HG02759 (cell line): Measurements from ENCODE around the gene SCYL3.

Source experiments
- ATAC-seq: cut with Tn5 transposase; IDR thresholded peaks from one replicate; pipeline ENCODE4 v1.9.1; 2021; ENCODE audit warnings: mild to moderate bottlenecking, moderate library complexity; ENCODE audit not compliant: unreplicated experiment

The SCYL3 gene

DNA sequence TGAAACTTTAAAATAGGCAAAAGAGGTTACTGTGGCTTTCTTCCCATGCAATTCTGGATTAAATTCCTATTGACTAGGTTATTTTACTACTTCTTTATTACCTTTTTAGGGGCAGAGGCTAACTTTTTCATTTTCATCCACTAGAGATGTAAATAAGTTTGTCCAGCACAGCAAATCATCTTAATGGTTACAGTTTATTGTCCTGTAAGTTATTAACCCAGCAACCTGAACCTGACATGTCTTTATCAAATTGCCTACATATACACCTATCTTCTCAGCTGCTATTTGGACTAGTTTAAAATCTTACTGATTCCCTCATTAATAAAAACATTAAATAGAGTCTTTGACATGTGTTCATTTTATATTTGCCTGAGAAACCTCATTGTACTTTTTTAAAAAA lies 6.9 kb upstream of the SCYL3 start:
- ATAC-seq = no peak

DNA sequence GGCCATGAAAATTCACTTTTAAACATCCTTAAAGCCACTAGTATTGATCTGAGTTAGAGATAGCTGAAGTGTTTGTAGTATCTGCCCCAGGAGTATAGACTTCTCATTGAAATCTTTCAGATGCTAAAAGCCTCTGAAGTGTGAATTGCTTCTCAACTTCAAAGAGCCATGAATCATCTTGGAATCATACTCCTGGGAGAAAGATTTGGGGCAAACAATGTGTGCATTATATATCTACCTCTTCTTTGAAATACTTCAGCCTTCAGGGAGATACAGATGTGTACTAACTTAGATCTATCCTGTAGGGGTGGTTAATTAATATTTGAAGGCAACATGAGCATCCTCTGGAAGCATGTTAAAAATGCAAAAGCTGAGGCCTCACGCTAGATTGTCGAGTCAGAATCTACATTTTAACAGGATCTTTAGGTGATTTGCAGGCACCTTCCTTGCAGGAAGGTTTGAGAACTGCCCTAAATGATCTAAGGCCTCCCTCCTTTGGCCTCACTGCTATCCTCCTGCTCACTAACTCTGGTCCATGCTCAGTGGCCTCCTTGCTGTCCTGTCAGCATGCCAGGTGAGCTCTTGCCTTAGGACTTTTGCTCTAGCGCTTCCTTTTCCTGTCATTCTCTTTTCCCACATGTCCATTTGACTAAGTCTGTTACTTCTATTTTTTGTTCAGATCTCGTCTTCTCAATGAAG lies 6.0 kb upstream of the SCYL3 start:
- no peak for ATAC-seq

DNA sequence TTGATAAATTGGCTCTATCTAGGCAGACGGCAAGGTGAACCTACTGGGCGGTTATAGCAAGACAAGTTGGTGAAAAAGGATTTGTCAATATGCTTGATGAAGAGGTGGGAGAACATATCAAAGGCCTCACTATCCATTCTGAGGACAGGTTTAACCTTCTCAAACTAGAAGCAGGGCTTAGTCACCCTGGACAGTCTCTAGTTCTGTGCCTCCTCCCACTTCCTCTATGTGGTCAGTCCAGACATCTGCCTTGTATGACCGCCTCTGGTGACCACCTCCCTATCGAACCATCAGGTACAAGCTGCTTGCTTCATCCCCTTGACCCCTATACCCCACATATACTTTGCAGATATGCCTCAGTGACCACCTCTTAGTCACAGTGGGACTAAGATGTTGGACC lies 2.3 kb upstream of the SCYL3 start:
- ATAC-seq = no peak

DNA sequence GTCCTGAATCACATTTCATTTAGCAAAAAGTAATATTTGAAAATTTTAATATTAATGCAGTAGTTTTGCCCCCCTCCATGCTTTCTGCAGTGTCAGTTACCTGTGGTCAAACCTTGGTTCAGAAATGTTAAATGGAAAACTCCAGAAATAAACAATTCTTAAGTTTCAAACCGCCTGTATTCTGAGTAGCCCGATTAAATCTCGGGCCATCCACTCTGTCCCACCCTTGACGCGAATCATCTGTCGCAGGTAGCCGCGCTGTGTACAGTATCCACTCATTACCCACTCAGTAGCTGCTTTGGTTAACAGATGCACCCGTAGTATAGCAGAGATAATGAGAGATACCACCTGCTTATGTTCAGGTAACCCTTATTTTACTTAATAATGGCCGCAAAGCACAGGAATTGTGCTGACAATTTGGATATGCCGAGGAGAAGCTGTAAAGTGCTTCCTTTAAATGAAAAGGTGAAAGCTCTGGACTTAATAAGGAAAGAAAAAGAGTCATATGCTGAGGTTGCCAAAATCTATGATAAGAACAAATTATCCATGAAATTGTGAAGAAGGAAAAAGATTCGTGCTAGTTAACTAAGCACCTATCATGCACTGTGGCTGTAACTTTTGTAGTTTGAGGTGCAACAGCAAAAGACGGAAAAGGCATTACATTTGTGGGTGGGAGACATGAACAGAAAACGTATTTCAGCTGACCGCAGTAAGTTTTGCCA lies 889 bp upstream of the SCYL3 start:
- no peak for ATAC-seq

DNA sequence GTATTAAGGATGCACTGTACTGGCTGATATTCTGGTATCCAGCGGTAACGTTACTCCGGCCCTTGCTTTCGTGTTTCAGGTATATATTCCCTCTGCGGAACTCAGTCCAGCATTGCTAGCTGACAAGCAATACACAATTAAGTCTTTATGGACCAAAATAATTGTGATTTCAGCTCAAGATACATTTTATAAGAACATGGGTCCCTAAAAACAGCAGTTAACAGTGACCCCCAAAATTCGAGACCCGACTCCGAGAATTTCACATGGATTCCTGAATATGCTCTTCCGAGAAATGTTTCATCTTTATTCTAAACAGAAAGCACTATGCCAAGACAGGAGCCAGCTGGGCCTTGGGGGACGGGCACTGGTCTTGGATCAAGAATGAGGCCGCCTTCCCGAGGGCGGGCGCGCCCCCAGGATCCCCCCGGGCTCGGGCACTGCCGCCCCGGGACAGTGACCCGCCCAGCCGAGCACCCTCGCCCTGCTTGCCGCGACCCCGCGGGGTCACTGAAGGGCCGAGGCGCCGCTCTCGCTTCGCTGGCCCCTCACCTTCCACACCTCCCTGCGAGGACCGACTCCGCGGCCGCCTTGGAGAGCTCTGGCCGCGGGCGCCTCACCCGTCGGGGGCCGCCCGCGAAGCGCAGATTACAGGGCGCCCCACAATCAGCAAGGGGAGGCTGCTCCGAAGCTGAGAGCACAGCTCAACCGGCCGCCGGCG lies 610 bp downstream of the SCYL3 start:
- peak; percentile 16 for ATAC-seq

DNA sequence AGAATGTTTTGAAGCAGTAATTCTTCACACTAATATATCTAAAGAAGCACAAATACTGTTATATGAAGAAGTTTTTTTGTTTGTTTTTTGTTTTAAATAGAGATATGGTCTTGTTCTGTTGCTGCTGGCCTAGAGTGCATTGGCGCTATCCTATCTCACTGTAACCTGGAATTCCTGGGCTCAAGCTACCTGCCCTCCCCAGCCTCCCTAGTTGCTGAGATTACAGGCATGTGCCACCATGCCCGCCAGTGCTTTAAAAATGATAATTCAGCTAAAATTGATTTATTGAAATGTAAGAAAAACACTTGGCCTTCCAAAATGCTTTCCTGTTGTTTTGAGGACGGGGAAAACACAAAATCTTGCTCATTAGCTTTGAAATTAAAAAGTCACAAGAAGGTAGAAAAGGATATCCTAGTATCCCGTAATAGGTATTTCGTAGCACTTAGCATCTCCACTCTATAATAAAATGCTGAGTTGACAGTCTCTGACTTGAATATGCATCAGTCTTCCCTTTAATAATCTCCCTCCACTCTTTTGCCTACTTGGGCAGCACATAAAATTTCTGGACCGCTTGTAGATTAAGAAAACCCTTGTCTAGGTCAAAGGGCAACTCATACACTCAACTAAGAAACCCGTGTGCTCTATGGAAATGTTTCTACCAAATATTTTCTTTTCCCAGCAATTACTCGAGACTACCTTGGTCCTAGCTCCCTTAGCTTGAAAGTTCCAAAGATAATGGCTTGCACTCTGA lies 1.3 kb downstream of the SCYL3 start:
- no peak for ATAC-seq

DNA sequence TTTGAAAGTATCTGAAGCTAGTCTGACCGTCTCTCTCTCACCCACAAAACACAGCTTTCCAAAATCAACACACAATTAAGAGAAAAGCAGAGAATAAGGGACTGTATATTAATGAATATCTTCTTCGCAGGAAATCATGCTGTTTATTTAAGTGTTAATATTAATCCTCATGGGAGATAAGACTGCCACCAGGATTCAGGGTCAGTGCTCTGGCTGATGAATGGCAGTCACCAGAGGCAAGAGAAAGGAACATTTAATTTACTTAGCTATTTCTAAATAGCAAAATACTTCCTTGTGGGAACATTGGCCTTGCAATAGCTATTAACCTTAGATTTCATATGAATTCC lies 2.2 kb downstream of the SCYL3 start:
- no peak for ATAC-seq

DNA sequence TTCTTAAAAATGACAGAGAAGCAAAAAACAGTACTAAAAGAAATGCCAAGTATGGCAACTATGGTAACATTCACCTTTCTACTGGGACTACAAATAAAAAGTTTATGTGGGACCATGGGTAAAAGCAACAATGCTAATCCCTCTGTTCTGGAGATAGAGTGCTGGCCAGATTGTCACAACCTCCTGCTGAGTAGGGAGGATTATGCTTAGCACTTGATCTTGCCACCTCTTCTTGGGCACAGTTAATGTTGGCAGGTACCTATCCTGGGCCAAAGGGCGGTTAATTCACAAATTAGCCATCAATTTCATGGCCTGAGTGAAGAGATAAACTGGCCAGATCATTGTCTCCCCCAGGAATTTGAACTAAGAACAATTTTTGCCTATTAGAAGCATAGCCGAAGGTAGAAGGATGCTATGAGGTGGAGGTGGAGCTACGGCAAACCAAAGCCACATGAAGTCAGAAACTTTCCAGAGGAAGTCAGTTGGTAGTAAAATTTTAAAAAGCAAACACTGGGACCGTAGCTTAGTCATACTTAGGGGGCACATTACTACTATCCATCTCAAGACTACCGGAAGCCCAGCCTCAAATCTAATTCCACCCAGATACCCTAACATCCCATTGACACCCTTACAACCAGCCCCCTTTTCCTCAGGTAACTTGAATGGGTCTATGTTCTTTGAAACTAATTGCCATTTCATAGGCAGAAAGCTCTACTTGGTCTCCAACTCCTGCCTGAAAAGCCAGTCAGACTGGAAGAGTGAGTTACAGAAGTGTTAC lies 2.7 kb downstream of the SCYL3 start:
- no peak for ATAC-seq

DNA sequence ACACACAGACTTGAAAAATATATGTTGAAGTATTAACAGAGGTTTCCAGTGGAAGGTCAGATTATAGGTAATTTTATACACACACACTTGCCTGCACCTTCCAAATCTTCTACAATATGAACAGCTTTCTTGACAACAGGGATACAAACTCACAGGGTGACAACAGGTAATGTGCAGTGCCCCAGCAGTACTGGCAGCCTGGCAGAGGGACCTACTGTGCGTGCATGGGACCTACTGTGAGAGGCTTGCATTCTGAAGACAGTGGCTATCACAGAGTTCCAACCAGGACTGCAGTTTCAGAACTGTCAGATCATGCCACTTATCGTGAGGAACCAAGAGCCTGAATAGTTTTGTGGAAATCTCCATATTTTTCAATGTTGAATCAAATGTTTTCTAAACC lies 3.8 kb downstream of the SCYL3 start:
- no peak for ATAC-seq

DNA sequence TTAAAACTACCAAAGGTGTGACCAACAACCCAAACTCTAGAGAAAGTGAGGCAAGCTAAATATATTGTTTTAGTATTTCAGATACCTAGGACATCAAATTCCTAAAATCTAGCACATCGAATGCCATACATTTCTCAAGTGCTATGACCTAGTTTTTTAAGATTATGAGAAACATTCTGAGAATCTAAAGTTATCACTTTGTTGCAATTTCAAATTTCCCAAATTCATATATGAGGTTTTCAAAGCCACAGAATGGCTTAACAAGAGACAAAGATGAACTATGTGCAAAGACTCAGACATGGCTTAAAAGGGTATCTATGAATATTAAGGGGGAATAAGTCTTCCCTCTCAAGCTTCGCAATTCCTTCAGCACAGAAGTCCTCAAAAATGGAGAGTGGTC lies 6.8 kb downstream of the SCYL3 start:
- ATAC-seq = no peak

DNA sequence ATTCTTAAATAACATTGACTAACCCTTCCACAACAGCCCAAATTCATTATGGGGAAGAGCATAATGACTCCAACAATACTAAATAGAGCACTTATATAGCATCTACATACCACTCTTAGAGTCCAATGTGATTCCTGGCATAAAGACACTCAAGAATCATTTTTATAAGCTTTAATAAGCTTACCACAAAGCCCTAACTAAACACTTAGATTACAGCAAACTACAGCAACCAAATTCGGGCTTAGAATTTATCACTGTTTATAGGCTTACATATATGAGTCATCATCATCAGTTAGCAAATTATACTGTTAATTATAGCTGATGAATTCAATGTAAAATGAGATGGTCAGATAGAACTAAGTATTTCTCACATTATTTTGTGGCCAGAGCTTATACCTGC lies 7.3 kb downstream of the SCYL3 start:
- ATAC-seq = no peak

DNA sequence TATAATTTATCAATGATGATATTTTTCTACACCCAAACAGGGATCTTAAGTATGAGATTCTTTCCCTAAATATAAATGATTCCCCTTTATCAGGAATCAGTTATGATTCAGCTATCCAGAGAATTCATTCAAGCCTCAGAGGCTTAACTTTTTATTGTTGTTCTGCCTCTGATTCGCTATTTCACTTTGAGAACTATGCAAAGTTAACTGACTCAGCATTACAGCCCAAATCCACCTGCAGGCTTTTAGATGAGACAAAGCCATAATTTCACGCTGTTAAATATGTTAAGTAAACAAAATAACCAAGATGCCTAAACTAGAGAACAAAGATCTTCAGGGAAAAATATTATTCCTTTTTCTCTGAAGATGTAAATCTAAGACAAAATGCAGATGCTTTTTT lies 8.5 kb downstream of the SCYL3 start:
- ATAC-seq = no peak

DNA sequence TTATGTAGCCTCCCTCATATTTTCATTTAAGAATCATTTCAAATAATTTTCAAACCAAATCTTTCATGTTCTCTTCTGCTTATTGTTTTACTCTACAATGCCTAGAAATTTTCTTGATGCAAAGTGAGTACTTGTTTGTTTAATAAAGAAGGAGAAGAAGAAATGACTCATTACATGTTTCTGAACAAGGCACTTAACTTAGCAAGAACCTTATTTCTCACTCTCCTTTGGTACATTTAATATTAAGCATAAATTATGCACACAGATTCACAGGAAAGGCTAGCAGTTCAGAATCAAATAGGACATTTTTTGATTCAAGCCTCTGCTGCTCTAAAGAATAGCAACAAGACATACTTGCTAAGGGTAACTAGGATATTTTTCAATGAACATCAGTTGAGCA lies 9.1 kb downstream of the SCYL3 start:
- ATAC-seq = no peak

DNA sequence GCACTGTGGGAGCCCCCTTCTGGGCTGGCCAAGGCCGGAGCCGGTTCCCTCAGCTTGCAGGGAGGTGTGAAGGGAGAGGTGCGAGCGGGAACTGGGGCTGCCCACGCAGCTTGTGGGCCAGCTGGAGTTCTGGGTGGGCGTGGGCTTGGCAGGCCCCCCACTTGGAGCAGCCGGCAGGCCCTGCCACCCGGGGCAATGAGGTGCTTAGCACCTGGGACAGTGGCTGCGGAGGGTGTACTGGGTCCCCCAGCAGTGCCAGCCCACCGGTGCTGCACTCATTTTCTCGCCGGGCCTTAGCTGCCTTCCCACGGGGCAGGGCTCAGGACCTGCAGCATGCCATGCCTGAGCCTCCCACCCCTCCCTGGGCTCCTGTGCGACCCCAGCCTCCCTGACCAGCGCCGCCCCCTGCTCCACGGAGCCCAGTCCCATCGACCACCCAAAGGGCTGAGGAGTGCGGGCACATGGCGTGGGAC lies 11.6 kb downstream of the SCYL3 start:
- no peak for ATAC-seq

DNA sequence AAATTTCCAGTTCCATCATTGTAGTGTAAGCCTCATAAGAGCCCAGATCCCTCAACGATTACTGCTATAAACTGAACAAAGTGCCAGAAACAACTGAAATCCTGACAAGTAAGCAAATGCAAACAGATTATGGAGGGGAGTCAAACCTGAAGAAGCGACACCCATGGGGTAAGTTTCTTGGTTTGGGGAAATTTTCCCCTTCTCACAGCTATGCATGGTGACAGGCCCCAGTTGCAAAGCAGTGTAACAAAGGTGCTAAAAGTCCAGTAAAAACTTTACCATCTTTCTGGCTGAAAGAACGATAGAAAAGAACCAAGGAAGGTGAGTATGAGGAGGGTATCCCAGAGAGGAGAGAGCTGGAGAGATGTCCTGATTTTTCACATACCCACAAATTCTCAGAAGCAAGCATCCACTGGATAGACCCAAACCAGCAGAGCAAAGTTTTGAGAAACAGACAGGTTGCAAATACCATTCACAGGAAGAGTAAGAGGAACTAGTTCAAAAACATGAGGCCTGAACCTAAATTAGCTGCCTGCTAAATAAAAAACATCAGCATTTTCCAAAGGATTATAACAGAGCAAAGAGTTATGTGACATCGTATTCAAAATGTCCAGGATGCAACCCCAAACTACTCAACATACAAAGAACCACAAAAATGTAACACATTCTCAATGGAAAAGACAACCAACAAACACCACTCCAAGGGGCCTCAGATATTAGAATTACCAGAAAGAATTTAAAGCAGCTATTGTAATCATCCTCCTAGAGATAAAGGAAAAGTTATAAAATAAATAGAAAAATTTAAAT lies 14.5 kb downstream of the SCYL3 start:
- no peak for ATAC-seq

DNA sequence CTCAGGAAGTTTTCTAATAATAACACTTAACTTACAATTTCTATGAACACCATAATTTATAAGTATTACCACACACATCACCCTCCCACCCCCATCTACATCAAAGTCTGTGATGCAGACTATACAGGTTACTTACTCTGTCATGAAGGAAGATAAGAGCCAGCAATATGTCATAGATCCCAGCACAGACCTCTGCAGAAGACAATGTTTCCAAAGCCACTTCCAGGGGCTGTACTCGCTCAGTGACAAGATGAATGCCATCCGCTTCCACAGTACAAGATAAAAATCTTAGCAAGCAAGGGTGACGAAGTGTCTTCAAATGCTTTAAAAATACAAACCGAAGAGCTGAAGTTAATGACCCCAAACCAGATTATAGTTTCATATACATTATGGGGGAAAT lies 15.2 kb downstream of the SCYL3 start:
- no peak for ATAC-seq

DNA sequence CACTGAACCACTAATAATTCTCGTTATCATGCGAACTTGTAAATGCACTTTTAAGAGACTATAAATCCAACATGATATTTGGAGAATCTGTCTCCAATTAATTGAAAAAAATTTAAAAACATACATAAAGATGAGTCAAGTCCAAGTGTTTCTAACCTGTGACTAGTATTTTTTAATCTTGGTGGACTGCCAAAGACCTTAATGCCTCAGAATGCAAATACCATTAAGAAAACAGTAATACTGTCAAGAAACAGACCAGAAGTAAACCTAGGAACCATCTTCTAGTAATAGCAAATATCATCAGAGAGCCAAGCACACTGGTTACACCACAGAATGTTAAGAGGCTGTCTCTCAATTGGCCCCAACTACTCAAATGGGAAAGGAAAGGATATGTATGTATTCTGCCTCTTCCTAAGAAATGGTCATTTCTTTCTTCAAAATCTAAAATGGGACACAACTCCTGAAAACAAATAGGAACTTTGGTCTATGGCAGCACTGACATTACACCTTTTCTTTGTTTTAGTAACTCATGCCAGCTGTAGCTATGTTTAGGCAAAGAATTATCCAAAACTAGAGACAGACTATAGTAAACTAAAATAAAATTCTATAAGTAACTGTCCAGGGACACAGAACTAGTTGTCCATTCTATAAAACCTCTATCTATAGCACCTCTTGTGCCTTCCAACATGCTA lies 15.8 kb downstream of the SCYL3 start:
- no peak for ATAC-seq

DNA sequence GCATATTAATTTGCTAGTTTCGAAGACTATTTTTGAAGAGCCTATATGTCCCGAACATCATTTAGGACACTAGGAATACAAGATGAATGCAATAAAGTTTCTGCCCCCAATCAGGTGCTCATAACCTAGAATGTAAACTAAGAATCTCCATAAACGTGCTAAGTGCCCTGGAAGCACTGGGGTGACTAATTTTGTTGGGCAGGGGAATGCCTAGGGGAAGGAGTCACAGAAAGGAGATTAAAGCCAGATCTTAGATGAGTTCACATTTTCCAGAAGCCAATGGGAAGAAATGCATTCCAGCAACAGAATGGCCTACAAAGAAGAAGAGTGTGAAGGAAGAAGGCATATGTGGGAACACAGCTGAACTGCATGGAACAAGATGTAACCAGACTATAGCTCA lies 19.5 kb downstream of the SCYL3 start:
- ATAC-seq = no peak

DNA sequence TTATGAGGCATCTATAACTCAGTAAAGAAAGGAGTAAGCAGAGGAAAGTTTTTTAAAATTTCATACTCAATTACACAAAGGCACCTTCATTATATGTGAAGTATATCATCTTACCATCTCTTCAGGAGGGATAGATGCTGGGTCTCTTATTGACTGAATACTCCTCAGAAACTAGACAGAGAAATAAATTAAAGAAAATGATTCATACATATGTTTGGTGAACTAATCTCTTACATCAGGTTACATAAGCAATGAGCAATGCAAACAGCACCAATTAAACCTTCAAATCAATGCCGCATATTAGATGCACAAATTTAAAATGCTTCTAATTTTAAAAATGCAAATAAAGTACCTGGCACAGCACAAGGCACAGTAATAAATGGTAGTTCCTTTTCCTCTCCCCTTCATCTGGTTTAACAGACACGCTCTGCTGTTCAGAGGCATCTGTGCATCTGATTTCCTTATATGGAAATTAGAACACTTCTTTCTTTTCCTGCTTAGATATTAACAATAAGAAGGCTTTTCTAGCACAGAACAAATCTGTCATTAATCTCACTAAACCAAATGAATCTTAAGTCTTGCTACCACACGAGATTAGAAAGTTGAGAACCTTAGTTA lies 20.0 kb downstream of the SCYL3 start:
- ATAC-seq = no peak
